ENCODE data around the gene SLMAP. TPM values are rescaled to one million over a fixed set of nuclear protein-coding genes. Genes with fewer than 3 reads are reported as not detected.

SLMAP gene
- total RNA-seq, 1 donor from 2014 or later, result 71.4 TPM

DNA sequence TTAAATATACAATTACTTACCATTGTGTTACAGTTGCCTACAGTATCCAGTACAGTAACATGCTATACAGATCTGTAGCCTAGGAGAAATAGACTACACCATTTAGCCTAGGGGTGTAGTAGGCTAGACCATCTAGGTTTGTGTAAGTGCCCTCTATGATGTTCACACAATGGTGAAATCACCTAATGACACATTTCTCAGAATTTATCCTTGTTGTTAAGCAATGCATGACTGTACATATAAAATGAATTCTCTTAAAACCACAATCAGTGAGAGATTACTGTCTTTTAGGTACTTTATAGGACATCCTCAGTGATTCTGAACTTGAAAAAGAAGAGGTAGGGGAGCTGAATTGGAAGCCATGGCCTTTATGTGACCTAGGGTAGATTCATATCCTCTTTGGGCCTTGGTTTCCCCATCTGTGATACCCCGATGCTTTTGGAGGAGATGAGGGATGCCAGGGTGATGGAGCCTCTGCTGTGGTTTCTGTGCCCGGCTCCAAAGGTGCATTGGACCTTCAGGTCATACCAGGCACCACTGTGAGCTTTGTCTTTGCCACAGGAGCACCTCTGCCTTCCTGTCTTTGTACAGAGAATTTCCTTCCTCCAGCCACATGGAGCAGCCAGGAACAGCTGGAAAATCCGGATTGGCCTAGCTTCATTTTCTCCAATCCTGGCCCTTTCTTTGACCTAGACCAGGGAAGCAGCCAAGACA, 200.2 kb downstream of the SLMAP start:
- H3K27ac Mint-ChIP-seq (ENCODE audit: unreplicated experiment), result no peak overlapping the region
- peak; percentile 52 for FAIRE-seq
- no peaks in the 10 kb centered on the region for H3K9me3 Mint-ChIP-seq (ENCODE audit: unreplicated experiment)
- no peaks in the 10 kb centered on the region for H3K36me3 Mint-ChIP-seq (ENCODE audit: low read depth, unreplicated experiment)
- peak; percentile 93 for DNase-seq (ENCODE audit: low read depth)
- H3K27ac ChIP-seq (ENCODE audit: low read depth, low read length), result no peak overlapping the region
- peak overlapping the region; percentile 8 for H2AFZ ChIP-seq (ENCODE audit: low read depth, low read length)
- no peaks in the 10 kb centered on the region for H3K36me3 ChIP-seq (ENCODE audit: insufficient read depth, low read length)
- H3K4me3 ChIP-seq (ENCODE audit: insufficient read depth, low read depth, low read length), result no peak overlapping the region
- H3K4me1 ChIP-seq (ENCODE audit: insufficient read depth, low read length), result peaks cover 42% of the 10 kb centered on the region
- peaks cover 22% of the 10 kb centered on the region for H3K4me1 Mint-ChIP-seq (ENCODE audit: low read depth, unreplicated experiment)
- no peaks in the 10 kb centered on the region for H4K20me1 ChIP-seq (ENCODE audit: insufficient read depth, low read length)
- no peak overlapping the region for H3K9ac ChIP-seq (ENCODE audit: low read length)
- H3K27me3 Mint-ChIP-seq (ENCODE audit: low read depth, unreplicated experiment), result no peaks in the 10 kb centered on the region
- no peaks in the 10 kb centered on the region for H3K9me3 ChIP-seq (ENCODE audit: insufficient read depth, low read depth, low read length)
- peak overlapping the region; percentile 7 for H3K4me2 ChIP-seq (ENCODE audit: low read length)
- TF ChIP-seq, protein P1, sequence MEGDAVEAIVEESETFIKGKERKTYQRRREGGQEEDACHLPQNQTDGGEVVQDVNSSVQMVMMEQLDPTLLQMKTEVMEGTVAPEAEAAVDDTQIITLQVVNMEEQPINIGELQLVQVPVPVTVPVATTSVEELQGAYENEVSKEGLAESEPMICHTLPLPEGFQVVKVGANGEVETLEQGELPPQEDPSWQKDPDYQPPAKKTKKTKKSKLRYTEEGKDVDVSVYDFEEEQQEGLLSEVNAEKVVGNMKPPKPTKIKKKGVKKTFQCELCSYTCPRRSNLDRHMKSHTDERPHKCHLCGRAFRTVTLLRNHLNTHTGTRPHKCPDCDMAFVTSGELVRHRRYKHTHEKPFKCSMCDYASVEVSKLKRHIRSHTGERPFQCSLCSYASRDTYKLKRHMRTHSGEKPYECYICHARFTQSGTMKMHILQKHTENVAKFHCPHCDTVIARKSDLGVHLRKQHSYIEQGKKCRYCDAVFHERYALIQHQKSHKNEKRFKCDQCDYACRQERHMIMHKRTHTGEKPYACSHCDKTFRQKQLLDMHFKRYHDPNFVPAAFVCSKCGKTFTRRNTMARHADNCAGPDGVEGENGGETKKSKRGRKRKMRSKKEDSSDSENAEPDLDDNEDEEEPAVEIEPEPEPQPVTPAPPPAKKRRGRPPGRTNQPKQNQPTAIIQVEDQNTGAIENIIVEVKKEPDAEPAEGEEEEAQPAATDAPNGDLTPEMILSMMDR (IDR thresholded peaks at IDR 0.05; ENCODE audit: insufficient read depth, low read depth, low read length), result no peak
- no peak for TF ChIP-seq EZH2 (IDR thresholded peaks at IDR 0.05; ENCODE audit: insufficient read depth, low read length)
- no peaks in the 10 kb centered on the region for H3K27me3 ChIP-seq (ENCODE audit: insufficient read depth, low read length)
- no peaks in the 10 kb centered on the region for H3K79me2 ChIP-seq (ENCODE audit: insufficient read depth, low read length)
- no peak overlapping the region for H3K4me3 Mint-ChIP-seq (ENCODE audit: unreplicated experiment)

DNA sequence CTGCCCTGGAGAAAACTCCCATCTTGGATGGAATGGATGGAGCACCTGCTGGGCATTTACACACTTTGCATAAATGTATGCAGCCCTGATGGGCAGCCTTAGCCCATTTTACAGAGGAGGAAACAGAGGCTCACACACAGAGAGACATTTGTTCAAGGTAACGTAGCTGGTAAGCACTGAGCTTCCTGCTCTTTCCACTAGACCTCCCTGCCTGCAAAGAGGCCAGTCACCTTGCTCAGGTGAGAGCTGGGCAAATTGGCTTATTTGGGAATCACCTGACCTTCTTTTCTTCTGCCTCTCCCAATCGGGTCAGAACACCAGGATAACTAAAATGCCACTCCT, 200.7 kb downstream of the SLMAP start:
- DNase-seq (ENCODE audit: low read depth), result no peak
- Histone ChIP-seq H3K4me2 (ENCODE audit: low read length) (no peak overlapping the region), H3K9me3 (ENCODE audit: insufficient read depth, low read depth, low read length) (no peaks in the 10 kb centered on the region), H4K20me1 (ENCODE audit: insufficient read depth, low read length) (no peaks in the 10 kb centered on the region), H3K79me2 (ENCODE audit: insufficient read depth, low read length) (no peaks in the 10 kb centered on the region), H2AFZ (ENCODE audit: low read depth, low read length) (no peak overlapping the region), H3K27me3 (ENCODE audit: insufficient read depth, low read length) (no peaks in the 10 kb centered on the region), H3K27ac (ENCODE audit: low read depth, low read length) (no peak overlapping the region), H3K36me3 (ENCODE audit: insufficient read depth, low read length) (no peaks in the 10 kb centered on the region), H3K9ac (ENCODE audit: low read length) (no peak overlapping the region), H3K4me3 (ENCODE audit: insufficient read depth, low read depth, low read length) (no peak overlapping the region), H3K4me1 (ENCODE audit: insufficient read depth, low read length) (peaks cover 37% of the 10 kb centered on the region)
- no peak overlapping the region for H3K4me3 Mint-ChIP-seq (ENCODE audit: unreplicated experiment)
- H3K9me3 Mint-ChIP-seq (ENCODE audit: unreplicated experiment), result no peaks in the 10 kb centered on the region
- H3K36me3 Mint-ChIP-seq (ENCODE audit: low read depth, unreplicated experiment), result no peaks in the 10 kb centered on the region
- no peak for FAIRE-seq
- H3K27me3 Mint-ChIP-seq (ENCODE audit: low read depth, unreplicated experiment), result no peaks in the 10 kb centered on the region
- TF ChIP-seq EZH2 (IDR thresholded peaks at IDR 0.05; ENCODE audit: insufficient read depth, low read length), result no peak
- TF ChIP-seq, protein P1 (IDR thresholded peaks at IDR 0.05; ENCODE audit: insufficient read depth, low read depth, low read length), result no peak
- no peak overlapping the region for H3K27ac Mint-ChIP-seq (ENCODE audit: unreplicated experiment)
- peaks cover 16% of the 10 kb centered on the region for H3K4me1 Mint-ChIP-seq (ENCODE audit: low read depth, unreplicated experiment)

DNA sequence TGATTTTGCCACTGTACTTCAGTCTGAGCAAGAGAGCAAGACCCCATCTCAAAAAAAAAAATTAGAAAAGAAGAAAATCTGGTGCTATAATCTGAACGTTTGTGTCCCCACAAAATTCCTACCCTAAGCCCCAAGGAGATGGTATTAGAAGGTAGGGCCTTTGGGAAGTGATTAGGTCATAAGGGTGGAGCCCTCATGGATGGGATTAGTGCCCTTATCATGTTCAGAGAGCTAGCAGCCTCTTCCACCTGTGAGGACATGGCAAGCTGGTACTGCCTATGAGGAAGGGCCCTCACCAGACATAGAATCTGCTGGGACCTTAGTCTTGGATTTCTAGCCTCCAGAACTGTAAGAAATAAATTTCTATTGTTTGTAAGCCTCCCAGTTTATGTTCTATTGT, 201.7 kb downstream of the SLMAP start:
- Histone ChIP-seq H3K36me3 (ENCODE audit: insufficient read depth, low read length) (no peaks in the 10 kb centered on the region), H3K9ac (ENCODE audit: low read length) (no peak overlapping the region), H3K4me2 (ENCODE audit: low read length) (no peak overlapping the region), H3K27ac (ENCODE audit: low read depth, low read length) (no peak overlapping the region), H3K27me3 (ENCODE audit: insufficient read depth, low read length) (no peaks in the 10 kb centered on the region), H3K79me2 (ENCODE audit: insufficient read depth, low read length) (no peaks in the 10 kb centered on the region), H4K20me1 (ENCODE audit: insufficient read depth, low read length) (no peaks in the 10 kb centered on the region), H3K4me1 (ENCODE audit: insufficient read depth, low read length) (peaks cover 28% of the 10 kb centered on the region), H2AFZ (ENCODE audit: low read depth, low read length) (no peak overlapping the region), H3K9me3 (ENCODE audit: insufficient read depth, low read depth, low read length) (no peaks in the 10 kb centered on the region), H3K4me3 (ENCODE audit: insufficient read depth, low read depth, low read length) (no peak overlapping the region)
- Mint-ChIP-seq H3K9me3 (ENCODE audit: unreplicated experiment) (no peaks in the 10 kb centered on the region), H3K27me3 (ENCODE audit: low read depth, unreplicated experiment) (no peaks in the 10 kb centered on the region), H3K4me1 (ENCODE audit: low read depth, unreplicated experiment) (peaks cover 9% of the 10 kb centered on the region), H3K4me3 (ENCODE audit: unreplicated experiment) (no peak overlapping the region), H3K36me3 (ENCODE audit: low read depth, unreplicated experiment) (no peaks in the 10 kb centered on the region), H3K27ac (ENCODE audit: unreplicated experiment) (no peak overlapping the region)
- TF ChIP-seq EZH2 (IDR thresholded peaks at IDR 0.05; ENCODE audit: insufficient read depth, low read length), result no peak
- TF ChIP-seq, protein P1 (IDR thresholded peaks at IDR 0.05; ENCODE audit: insufficient read depth, low read depth, low read length), result no peak
- no peak for DNase-seq (ENCODE audit: low read depth)
- FAIRE-seq, result no peak
